Esophagus muscularis mucosa (tissue), 3 donors: Measurements from ENCODE around the gene KIAA0753.

Source experiments
- EP300 ChIP-seq: sonication (generic); formaldehyde crosslinking; IDR thresholded peaks from one replicate; pipeline ENCODE4 v1.6.1; 2017; ENCODE audit warnings: antibody characterized with exemption
- TF ChIP-seq, protein P1 (sequence below), 3 experiments: fragments of 200-600 bp in 2 of 3; fragments of 450-650 bp in 1 of 3; sonication (generic) in 2 of 3; IDR thresholded peaks; one replicate each; pipeline ENCODE4 v1.5.1; 2017 to 2019; ENCODE audit warnings: antibody characterized with exemption in 3 of 3, mild to moderate bottlenecking in 2 of 3, moderate library complexity in 1 of 3

GRCh38 chr17:6554342-6554741 lies 86.2 kb downstream of the KIAA0753 start:
- TF ChIP-seq, protein P1, sequence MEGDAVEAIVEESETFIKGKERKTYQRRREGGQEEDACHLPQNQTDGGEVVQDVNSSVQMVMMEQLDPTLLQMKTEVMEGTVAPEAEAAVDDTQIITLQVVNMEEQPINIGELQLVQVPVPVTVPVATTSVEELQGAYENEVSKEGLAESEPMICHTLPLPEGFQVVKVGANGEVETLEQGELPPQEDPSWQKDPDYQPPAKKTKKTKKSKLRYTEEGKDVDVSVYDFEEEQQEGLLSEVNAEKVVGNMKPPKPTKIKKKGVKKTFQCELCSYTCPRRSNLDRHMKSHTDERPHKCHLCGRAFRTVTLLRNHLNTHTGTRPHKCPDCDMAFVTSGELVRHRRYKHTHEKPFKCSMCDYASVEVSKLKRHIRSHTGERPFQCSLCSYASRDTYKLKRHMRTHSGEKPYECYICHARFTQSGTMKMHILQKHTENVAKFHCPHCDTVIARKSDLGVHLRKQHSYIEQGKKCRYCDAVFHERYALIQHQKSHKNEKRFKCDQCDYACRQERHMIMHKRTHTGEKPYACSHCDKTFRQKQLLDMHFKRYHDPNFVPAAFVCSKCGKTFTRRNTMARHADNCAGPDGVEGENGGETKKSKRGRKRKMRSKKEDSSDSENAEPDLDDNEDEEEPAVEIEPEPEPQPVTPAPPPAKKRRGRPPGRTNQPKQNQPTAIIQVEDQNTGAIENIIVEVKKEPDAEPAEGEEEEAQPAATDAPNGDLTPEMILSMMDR (IDR thresholded peaks at IDR 0.05): no peak
- no peak for TF ChIP-seq EP300
